GM19463 (cell line): ENCODE data around the gene TMEM132D.

ENCODE experiments used
- ATAC-seq: cut with Tn5 transposase; IDR thresholded peaks from one replicate; pipeline ENCODE4 v1.9.1; 2021; ENCODE audit warnings: mild to moderate bottlenecking, moderate library complexity; ENCODE audit not compliant: unreplicated experiment

Gene TMEM132D

GRCh38 chr12:129481921-129482320 lies 421.9 kb downstream of the TMEM132D start:
- ATAC-seq: no peak

GRCh38 chr12:129470196-129470595 lies 433.6 kb downstream of the TMEM132D start:
- no peak for ATAC-seq

GRCh38 chr12:129467726-129468125 lies 436.1 kb downstream of the TMEM132D start:
- no peak for ATAC-seq

GRCh38 chr12:129467289-129467688 lies 436.5 kb downstream of the TMEM132D start:
- no peak for ATAC-seq

- no peak for ATAC-seq
Measured at GRCh38 chr12:129466499-129466898, 437.3 kb downstream of the TMEM132D start.

- no peak for ATAC-seq
Measured at GRCh38 chr12:129459886-129460285, 443.9 kb downstream of the TMEM132D start.

GRCh38 chr12:129446696-129447095 lies 457.1 kb downstream of the TMEM132D start:
- no peak for ATAC-seq

GRCh38 chr12:129440278-129440677 lies 463.5 kb downstream of the TMEM132D start:
- no peak for ATAC-seq

GRCh38 chr12:129434790-129435189 lies 469.0 kb downstream of the TMEM132D start:
- ATAC-seq: no peak

- ATAC-seq: no peak
Measured at GRCh38 chr12:129428240-129428936, 475.4 kb downstream of the TMEM132D start.

- ATAC-seq: no peak
Measured at GRCh38 chr12:129423041-129423580, 480.7 kb downstream of the TMEM132D start.

GRCh38 chr12:129413295-129413694 lies 490.5 kb downstream of the TMEM132D start:
- ATAC-seq: no peak

GRCh38 chr12:129409281-129409680 lies 494.5 kb downstream of the TMEM132D start:
- no peak for ATAC-seq

- no peak for ATAC-seq
Measured at GRCh38 chr12:129404556-129404955, 499.3 kb downstream of the TMEM132D start.

GRCh38 chr12:129401572-129401971 lies 502.3 kb downstream of the TMEM132D start:
- ATAC-seq: no peak

GRCh38 chr12:129394177-129394825 lies 509.5 kb downstream of the TMEM132D start:
- no peak for ATAC-seq

GRCh38 chr12:129393357-129393937 lies 510.4 kb downstream of the TMEM132D start:
- ATAC-seq: no peak

- ATAC-seq: no peak
Measured at GRCh38 chr12:129385637-129385990, 518.2 kb downstream of the TMEM132D start.

- no peak for ATAC-seq
Measured at GRCh38 chr12:129383956-129384355, 519.9 kb downstream of the TMEM132D start.

GRCh38 chr12:129381715-129382114 lies 522.1 kb downstream of the TMEM132D start:
- ATAC-seq: no peak

GRCh38 chr12:129379076-129379804 lies 524.6 kb downstream of the TMEM132D start:
- ATAC-seq: no peak
